Karpas-422 (cell line): ENCODE results near the gene EIF4E2. TPM values are rescaled to one million over a fixed set of nuclear protein-coding genes. Genes with fewer than 3 reads are reported as not detected.
"Not testable (repeated sequence)": the region's sequence is repeated elsewhere in the genome, so short reads cannot be mapped to it uniquely, and the experiment has no call there.

Experiments used
- DNase-seq: peaks from one replicate; pipeline ENCODE4 v3.0.0-alpha.2; 2015
- H2AFZ ChIP-seq: fragments of 200-600 bp; sonication (generic); 2 replicates; pipeline ENCODE4 v1.6.1; 2014; ENCODE audit warnings: antibody characterized with exemption, low read length, mixed read lengths
- H3K27ac ChIP-seq: fragments of 200-600 bp; sonication (generic); 2 replicates; pipeline ENCODE4 v1.5.1; 2014; ENCODE audit warnings: mild to moderate bottlenecking, low read length, moderate library complexity
- H3K27me3 ChIP-seq: fragments of 200-600 bp; sonication (generic); 2 replicates; pipeline ENCODE4 v1.6.1; 2014; ENCODE audit warnings: low read length, mixed read lengths
- H3K36me3 ChIP-seq: fragments of 200-600 bp; sonication (generic); 2 replicates; pipeline ENCODE4 v1.6.1; 2014; ENCODE audit warnings: low read length, mixed read lengths; ENCODE audit not compliant: insufficient read depth
- H3K4me1 ChIP-seq: fragments of 200-600 bp; sonication (generic); 2 replicates; pipeline ENCODE4 v1.6.1; 2014; ENCODE audit warnings: mild to moderate bottlenecking, low read length, mixed read lengths
- H3K4me2 ChIP-seq: fragments of 200-600 bp; sonication (generic); 2 replicates; pipeline ENCODE4 v1.6.1; 2014; ENCODE audit warnings: low read length, low read depth, mild to moderate bottlenecking; ENCODE audit not compliant: poor library complexity, severe bottlenecking
- H3K4me3 ChIP-seq: fragments of 200-600 bp; sonication (generic); 2 replicates; pipeline ENCODE4 v1.5.1; 2014; ENCODE audit warnings: mild to moderate bottlenecking, antibody characterized with exemption, low read length, mixed read lengths
- H3K79me2 ChIP-seq: fragments of 200-600 bp; sonication (generic); 2 replicates; pipeline ENCODE4 v1.6.1; 2014; ENCODE audit warnings: mild to moderate bottlenecking, low read length, mixed read lengths
- H3K9ac ChIP-seq: fragments of 200-600 bp; sonication (generic); 2 replicates; pipeline ENCODE4 v1.6.0; 2014; ENCODE audit warnings: low read length
- H3K9me2 ChIP-seq: fragments of 200-600 bp; sonication (generic), shearing (Covaris generic); replicated peaks from 2 replicates; pipeline ENCODE4 v1.6.0; 2014; ENCODE audit warnings: mild to moderate bottlenecking, low read length, moderate library complexity; ENCODE audit not compliant: insufficient read depth
- H3K9me3 ChIP-seq: fragments of 300-700, 200-600 bp; sonication (generic); 2 replicates; pipeline ENCODE4 v1.6.1; 2014; ENCODE audit warnings: low read length, mixed read lengths
- H4K20me1 ChIP-seq: fragments of 200-600 bp; sonication (generic); 2 replicates; pipeline ENCODE4 v1.6.1; 2014; ENCODE audit warnings: mild to moderate bottlenecking, antibody characterized with exemption, low read length, low read depth; ENCODE audit not compliant: insufficient read depth
- total RNA-seq: library from RNA; depleted of rRNA; stranded (reverse); fragments of >200 nt; shearing (Covaris generic); gene quantifications from 2 replicates; pipeline ENCODE4 v1.2.3, GENCODE V29; 2014; ENCODE audit warnings: low replicate concordance

Gene EIF4E2
- total RNA-seq, 1 experiment from 2014 or later, result 53.0 TPM

DNA sequence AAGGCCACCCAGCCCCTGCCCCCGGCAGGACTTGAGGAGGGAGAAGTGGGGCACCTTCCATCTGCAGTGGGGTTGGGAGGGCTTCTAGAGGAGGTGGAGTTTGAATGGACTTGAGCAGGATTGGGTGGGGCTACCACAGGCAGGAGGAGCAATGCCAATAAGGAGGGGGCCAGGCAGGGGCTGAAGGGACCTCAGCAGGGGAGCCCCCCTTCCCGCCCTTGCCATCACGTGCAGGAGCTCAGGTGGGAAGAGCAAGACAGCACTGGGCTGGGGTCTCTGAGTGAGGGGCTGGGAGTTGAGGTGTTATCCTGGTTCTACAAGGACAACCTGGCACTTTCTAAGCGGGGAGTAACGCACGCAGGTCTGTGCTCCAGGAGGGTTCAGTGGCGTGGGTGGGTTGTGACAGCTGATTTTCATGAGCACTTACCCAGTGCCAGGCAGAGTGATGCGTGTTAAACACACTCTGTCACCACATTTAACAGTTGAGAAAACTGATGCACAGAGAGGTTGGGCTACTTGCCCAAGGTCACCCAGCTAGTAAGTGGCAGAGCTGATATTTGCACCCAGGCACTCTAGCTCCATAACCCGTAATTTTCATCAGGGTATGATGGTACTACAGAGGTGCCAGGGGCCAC, 19.7 kb upstream of the EIF4E2 start:
- H3K4me3 ChIP-seq, result no peak overlapping the region
- H4K20me1 ChIP-seq, result peaks cover 9% of the 10 kb centered on the region; the same call in 1 of the 2 replicates
- H3K9me3 ChIP-seq, result no peaks in the 10 kb centered on the region
- no peak for DNase-seq
- H3K9ac ChIP-seq, result no peak overlapping the region
- H3K4me2 ChIP-seq, result no peak overlapping the region
- H3K27me3 ChIP-seq, result 0 out of 2 replicates have a peak, but pooled peaks cover 3% of the 10 kb centered on the region
- no peaks in the 10 kb centered on the region for H3K9me2 ChIP-seq
- peaks cover 16% of the 10 kb centered on the region for H3K4me1 ChIP-seq
- no peak overlapping the region for H3K27ac ChIP-seq
- H3K36me3 ChIP-seq, result no peaks in the 10 kb centered on the region
- H3K79me2 ChIP-seq, result no peaks in the 10 kb centered on the region
- no peak overlapping the region for H2AFZ ChIP-seq

GRCh38 chr2:232532419-232532818, 18.1 kb upstream of the EIF4E2 start:
- Histone ChIP-seq H3K27ac (no peak overlapping the region), H3K27me3 (peaks cover 5% of the 10 kb centered on the region; the same call in 1 of the 2 replicates), H3K9me3 (peaks cover 7% of the 10 kb centered on the region), H3K4me3 (no peak overlapping the region), H3K4me2 (peak overlapping the region; percentile 27), H3K9me2 (no peaks in the 10 kb centered on the region), H4K20me1 (peaks cover 19% of the 10 kb centered on the region; the same call in 1 of the 2 replicates), H3K9ac (no peak overlapping the region), H3K36me3 (no peaks in the 10 kb centered on the region; the same call in 1 of the 2 replicates), H3K79me2 (no peaks in the 10 kb centered on the region), H2AFZ (no peak overlapping the region), H3K4me1 (peaks cover 16% of the 10 kb centered on the region)
- peak; percentile 89 for DNase-seq

GRCh38 chr2:232532821-232533220, 17.7 kb upstream of the EIF4E2 start:
- not testable (repeated sequence) for H3K4me3 ChIP-seq, H3K9me3 ChIP-seq, H3K79me2 ChIP-seq, H3K9me2 ChIP-seq, H3K27me3 ChIP-seq, H3K9ac ChIP-seq, DNase-seq, H3K27ac ChIP-seq, H3K36me3 ChIP-seq, H2AFZ ChIP-seq
- Histone ChIP-seq H3K4me2 (peak overlapping the region; percentile 27), H4K20me1 (peaks cover 21% of the 10 kb centered on the region; the same call in 1 of the 2 replicates), H3K4me1 (peaks cover 16% of the 10 kb centered on the region)

DNA sequence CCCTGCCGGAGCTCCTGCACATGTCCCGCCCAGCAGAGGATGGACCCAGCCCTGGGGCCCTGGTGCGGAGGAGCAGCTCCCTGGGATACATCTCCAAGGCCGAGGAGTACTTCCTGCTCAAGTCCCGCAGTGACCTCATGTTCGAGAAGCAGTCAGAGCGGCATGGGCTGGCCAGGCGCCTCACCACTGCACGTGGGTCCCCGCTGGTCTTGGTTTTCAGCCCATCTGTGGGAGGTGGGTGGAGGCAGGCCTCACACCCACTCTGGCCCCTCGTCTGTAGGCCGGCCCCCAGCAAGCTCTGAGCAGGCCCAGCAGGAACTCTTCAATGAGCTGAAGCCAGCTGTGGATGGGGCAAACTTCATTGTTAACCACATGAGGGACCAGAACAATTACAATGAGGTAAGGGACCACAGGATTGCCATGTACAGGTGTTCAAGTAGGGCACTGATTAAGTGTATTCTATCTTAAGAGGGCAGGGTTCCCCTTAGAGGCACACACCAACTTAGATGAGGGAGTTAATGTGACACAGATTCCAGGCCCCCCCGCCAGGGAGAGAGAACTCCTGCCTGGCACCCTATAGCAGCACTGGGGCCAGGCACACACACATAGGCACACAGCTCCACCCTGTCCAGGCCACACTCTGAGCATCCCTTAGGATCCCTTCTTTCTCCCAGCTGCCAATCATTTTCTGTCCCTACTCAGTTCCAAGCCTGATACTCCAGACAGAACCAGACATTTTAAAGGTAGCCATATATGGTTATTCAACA, 16.4 kb upstream of the EIF4E2 start:
- H3K9me2 ChIP-seq, result no peaks in the 10 kb centered on the region
- DNase-seq, result no peak
- H3K27ac ChIP-seq, result no peak overlapping the region

GRCh38 chr2:232534940-232535651, 15.4 kb upstream of the EIF4E2 start:
- H3K4me1 ChIP-seq, result peaks cover 16% of the 10 kb centered on the region
- no peaks in the 10 kb centered on the region for H3K79me2 ChIP-seq
- peaks cover 36% of the 10 kb centered on the region; the same call in 1 of the 2 replicates for H4K20me1 ChIP-seq
- H2AFZ ChIP-seq, result no peak overlapping the region
- no peak overlapping the region for H3K4me3 ChIP-seq
- H3K27me3 ChIP-seq, result peaks cover 5% of the 10 kb centered on the region; the same call in 1 of the 2 replicates
- no peaks in the 10 kb centered on the region; the same call in 1 of the 2 replicates for H3K36me3 ChIP-seq
- H3K4me2 ChIP-seq, result no peak overlapping the region
- H3K9me2 ChIP-seq, result no peaks in the 10 kb centered on the region
- no peak overlapping the region for H3K9ac ChIP-seq
- peaks cover 7% of the 10 kb centered on the region for H3K9me3 ChIP-seq
- no peak for DNase-seq
- H3K27ac ChIP-seq, result no peak overlapping the region

More for the DNA sequence above, 16.4 kb upstream of the EIF4E2 start:
- no peak overlapping the region for H2AFZ ChIP-seq
- H3K79me2 ChIP-seq, result no peaks in the 10 kb centered on the region
- no peak overlapping the region for H3K4me3 ChIP-seq
- H4K20me1 ChIP-seq, result peaks cover 29% of the 10 kb centered on the region; the same call in 1 of the 2 replicates
- peaks cover 7% of the 10 kb centered on the region for H3K9me3 ChIP-seq
- H3K9ac ChIP-seq, result no peak overlapping the region
- H3K4me2 ChIP-seq, result no peak overlapping the region
- H3K36me3 ChIP-seq, result no peaks in the 10 kb centered on the region; the same call in 1 of the 2 replicates
- peaks cover 5% of the 10 kb centered on the region; the same call in 1 of the 2 replicates for H3K27me3 ChIP-seq
- H3K4me1 ChIP-seq, result peaks cover 16% of the 10 kb centered on the region

GRCh38 chr2:232535761-232536530, 14.5 kb upstream of the EIF4E2 start:
- DNase-seq, result no peak
- H2AFZ ChIP-seq, result no peak overlapping the region
- peaks cover 5% of the 10 kb centered on the region; the same call in 1 of the 2 replicates for H3K27me3 ChIP-seq
- H3K4me1 ChIP-seq, result peaks cover 16% of the 10 kb centered on the region
- peaks cover 7% of the 10 kb centered on the region for H3K9me3 ChIP-seq
- H3K27ac ChIP-seq, result no peak overlapping the region
- H4K20me1 ChIP-seq, result peaks cover 36% of the 10 kb centered on the region; the same call in 1 of the 2 replicates
- H3K36me3 ChIP-seq, result no peaks in the 10 kb centered on the region; the same call in 1 of the 2 replicates
- no peak overlapping the region for H3K4me2 ChIP-seq
- H3K4me3 ChIP-seq, result no peak overlapping the region
- H3K9me2 ChIP-seq, result no peaks in the 10 kb centered on the region
- H3K79me2 ChIP-seq, result no peaks in the 10 kb centered on the region
- no peak overlapping the region for H3K9ac ChIP-seq

GRCh38 chr2:232537079-232537478, 13.4 kb upstream of the EIF4E2 start:
- no peak overlapping the region for H3K27ac ChIP-seq
- no peaks in the 10 kb centered on the region; the same call in 1 of the 2 replicates for H3K36me3 ChIP-seq
- H3K4me1 ChIP-seq, result peaks cover 13% of the 10 kb centered on the region
- peaks cover 7% of the 10 kb centered on the region for H3K9me3 ChIP-seq
- H3K79me2 ChIP-seq, result no peaks in the 10 kb centered on the region
- peak; percentile 82 for DNase-seq
- H3K4me3 ChIP-seq, result no peak overlapping the region
- H3K9ac ChIP-seq, result no peak overlapping the region
- no peaks in the 10 kb centered on the region for H3K9me2 ChIP-seq
- H2AFZ ChIP-seq, result no peak overlapping the region
- peaks cover 43% of the 10 kb centered on the region; the same call in 1 of the 2 replicates for H4K20me1 ChIP-seq
- peaks cover 5% of the 10 kb centered on the region; the same call in 1 of the 2 replicates for H3K27me3 ChIP-seq
- no peak overlapping the region for H3K4me2 ChIP-seq
